HG03520 (cell line): ENCODE measurements around the gene DUSP22.
A peak's percentile ranks its signal among the peaks of the same experiment; 100 is the strongest.
"Not testable (repeated sequence)": the region's sequence is repeated elsewhere in the genome, so short reads cannot be mapped to it uniquely, and the experiment has no call there.

ENCODE experiments used
- ATAC-seq: cut with Tn5 transposase; IDR thresholded peaks from one replicate; pipeline ENCODE4 v1.9.1; 2021; ENCODE audit warnings: mild to moderate bottlenecking, moderate library complexity; ENCODE audit not compliant: unreplicated experiment

Gene DUSP22

DNA sequence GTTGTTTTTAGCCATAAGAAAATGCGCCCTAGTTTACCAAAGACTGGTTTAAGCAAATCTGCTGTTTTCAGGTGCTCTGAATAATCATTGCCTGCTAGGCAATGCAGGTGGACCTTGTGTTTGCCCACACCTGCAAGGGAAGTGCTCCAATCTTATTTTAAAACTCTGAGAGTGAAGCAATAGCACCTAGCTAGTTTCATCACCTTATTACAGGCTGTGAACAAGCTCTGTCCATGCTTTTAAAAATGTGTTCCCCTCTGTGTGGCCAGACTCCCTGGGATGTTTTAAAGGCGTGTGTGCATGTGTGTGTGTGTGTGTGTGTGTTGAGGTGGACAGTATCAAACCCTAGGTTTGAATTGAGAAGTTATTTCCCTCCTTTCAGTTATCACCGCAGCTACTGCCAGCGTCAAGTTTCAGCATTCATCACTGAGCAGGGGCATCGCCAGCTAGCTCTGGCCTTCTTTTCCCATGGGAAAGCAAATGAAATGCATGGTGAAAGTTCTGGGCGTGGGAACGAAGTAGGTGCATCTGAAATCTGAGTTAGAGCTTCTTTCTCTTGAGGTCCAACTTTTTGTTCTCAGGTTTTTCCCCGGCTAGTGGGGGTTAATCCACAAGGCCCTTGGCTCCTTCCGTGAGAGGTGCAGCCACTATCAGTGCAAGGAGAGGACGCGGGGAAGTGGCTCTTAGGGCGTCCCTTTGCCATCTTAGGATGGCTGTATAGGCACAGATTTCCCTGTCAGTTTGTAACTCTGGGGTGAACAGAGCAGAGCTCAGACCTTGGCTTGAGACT is 30.8 kb downstream of the DUSP22 start:
- ATAC-seq = no peak

DNA sequence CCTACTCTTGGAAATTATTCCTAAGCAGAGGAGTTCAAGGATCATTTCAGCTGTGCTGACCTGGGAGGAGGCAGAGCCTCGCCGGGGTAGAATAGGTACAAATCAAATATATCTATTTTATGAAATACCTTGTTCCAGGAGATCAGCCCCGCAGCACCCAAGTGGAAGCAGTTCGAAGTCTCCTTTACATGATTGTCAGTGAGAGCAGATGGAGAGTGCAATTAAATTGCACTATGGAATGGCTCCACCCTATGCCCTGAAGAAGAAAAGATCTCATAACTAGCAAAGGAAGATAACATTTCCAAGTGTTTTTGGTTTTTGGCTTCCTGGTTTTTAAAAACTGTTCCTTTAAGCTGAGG is 31.4 kb downstream of the DUSP22 start:
- no peak for ATAC-seq

DNA sequence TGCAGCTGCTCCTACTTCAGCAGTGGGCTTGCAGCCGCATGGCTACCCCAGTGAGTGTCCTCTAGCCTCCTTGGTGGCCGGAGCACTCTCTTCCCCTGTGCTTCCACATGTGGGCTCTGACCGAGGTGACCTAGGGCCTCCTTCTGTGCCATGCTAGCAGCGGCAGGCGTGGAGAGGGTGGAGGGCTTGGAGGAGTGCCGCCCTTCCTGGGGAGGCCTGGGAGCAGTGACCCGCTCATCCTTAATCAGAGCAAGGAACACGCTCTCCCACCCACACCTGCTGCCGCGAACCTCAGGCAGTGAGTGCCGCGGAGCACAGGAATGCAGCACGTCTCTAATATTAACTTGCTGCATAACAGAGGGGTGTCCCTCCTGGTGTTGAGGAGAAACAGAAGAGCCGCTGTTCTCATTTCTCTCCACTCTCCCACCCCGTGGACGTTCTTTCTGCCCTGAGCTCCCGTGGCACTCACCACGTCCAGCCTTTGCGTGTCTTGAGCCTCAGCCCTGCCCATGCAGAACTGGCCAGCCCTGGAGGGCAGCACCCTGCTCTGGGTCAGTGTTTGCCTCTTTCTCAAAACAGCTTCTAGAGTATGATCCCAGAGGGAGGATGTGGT is 31.9 kb downstream of the DUSP22 start:
- ATAC-seq = no peak

DNA sequence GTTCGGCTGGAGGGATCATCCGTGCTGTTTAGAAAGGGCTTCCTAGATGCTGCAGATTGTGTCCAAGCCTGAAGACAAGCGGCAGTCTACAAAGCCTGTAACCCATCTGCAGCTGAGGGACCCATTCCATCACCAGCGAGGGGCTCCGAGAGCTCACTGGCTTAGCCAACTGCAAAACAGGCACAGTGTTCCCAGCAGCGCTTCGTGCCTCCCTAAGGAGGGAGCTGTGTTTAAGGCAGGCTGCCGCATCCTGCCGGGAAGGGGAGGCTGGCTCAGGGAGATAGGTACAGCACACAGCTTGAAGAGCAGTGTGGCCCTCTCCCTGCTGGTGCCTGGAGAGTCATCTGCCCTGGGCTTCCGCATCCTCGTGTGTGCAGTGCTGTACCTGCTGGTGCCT is 32.4 kb downstream of the DUSP22 start:
- ATAC-seq = no peak

DNA sequence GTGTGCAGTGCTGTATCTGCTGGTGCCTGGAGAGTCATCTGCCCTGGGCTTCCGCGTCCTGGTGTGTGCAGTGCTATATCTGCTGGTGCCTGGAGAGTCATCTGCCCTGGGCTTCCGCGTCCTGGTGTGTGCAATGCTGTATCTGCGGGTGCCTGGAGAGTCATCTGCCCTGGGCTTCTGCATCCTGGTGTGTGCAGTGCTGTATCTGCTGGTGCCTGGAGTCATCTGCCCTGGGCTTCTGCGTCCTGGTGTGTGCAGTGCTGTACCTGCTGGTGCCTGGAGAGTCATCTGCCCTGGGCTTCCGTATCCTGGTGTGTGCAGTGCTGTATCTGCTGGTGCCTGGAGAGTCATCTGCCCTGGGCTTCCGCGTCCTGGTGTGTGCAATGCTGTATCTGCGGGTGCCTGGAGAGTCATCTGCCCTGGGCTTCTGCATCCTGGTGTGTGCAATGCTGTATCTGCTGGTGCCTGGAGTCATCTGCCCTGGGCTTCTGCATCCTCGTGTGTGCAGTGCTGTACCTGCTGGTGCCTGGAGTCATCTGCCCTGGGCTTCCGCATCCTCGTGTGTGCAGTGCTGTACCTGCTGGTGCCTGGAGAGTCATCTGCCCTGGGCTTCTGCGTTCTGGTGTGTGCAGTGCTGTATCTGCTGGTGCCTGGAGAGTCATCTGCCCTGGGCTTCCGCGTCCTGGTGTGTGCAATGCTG is 33.0 kb downstream of the DUSP22 start:
- not testable (repeated sequence) for ATAC-seq

DNA sequence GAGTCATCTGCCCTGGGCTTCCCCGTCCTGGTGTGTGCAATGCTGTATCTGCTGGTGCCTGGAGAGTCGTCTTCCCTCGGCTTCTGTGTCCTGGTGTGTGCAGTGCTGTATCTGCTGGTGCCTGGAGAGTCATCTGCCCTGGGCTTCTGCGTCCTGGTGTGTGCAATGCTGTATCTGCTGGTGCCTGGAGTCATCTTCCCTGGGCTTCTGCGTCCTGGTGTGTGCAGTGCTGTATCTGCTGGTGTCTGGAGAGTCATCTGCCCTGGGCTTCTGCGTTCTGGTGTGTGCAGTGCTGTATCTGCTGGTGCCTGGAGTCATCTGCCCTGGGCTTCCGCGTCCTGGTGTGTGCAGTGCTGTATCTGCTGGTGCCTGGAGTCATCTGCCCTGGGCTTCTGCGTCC is 33.8 kb downstream of the DUSP22 start:
- ATAC-seq = not testable (repeated sequence)

DNA sequence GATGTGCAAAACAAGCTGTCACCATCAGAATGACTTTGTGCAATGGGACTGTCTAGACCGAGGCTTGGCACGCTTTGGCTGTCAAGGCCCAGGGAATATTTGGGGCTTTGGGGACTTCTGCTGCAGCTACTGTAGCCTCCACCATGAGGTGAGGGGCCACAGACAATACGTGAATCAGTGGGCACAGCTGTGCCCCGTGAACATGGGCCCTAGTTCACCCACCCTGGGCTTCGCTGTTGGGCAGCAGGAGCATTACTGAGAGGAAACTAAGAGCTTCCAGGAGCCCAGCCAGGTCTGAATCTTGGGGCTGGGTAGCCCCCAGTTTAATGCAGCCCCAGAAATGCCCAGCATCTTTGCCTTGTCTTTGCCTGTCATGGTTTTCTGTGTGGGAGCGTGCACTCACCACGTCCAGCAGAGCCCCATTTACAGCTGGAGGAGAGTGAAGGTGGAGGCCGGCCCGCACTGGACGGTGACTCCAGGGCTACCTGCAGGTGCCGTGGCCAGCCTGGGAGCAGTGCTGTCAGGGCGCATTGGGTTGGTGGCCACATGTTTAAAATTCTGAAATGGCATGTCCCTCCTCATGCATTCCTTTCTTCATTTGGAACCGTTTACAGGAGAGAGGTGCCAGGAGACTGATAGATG is 34.7 kb downstream of the DUSP22 start:
- no peak for ATAC-seq

DNA sequence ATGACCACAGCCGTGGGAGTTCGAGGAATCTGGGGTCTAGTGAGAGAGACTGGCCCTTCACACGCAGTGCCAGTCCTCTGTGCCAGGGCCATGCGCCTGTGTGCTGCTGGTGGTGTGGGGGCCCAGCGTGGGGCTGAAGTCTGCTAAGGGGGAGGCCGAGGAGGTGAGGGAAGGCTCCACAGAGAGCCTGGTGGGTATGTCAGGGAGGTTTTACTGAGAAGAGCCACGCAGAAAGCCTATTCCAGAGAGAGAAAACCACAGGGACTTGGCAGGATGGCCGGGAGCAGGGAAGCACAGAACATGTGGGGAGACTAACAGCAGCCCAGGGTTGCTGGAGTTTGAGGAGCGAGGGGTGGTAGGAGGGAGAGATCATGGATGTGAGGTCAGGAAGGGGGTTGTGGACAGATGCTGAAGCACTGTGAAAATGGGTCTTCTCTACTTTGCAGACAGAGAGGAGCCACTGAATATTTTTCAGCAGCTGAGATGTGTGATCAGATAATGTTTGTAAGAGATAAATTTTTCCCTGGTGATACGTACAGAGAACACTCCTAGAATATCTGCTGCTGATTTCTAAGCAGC is 35.3 kb downstream of the DUSP22 start:
- ATAC-seq = no peak

DNA sequence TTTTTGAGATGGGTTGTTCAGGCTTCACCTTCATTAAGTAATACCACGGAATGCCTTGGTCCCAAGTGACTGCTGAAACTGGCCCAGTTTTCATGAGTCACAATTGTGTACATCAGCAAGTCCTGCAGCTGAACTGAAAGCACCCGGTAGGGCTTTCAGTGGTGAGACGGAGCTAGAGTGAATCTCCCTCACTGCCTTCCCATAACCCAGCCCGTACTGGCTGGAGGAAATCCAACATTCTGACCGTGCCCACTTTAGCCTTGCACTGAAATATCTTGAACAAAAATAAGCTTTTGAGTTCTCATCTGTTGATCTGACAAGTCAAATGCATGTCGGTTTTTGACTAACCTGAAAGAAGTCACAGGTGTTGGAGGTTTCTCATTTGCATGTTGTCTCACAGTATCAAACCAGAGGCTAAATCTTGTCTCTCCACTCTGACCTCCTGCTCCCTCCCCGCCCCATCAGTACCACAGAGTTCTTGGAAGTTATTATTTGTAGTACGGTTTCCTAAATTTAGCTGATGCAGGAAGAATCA is 35.9 kb downstream of the DUSP22 start:
- peak; percentile 69 for ATAC-seq

DNA sequence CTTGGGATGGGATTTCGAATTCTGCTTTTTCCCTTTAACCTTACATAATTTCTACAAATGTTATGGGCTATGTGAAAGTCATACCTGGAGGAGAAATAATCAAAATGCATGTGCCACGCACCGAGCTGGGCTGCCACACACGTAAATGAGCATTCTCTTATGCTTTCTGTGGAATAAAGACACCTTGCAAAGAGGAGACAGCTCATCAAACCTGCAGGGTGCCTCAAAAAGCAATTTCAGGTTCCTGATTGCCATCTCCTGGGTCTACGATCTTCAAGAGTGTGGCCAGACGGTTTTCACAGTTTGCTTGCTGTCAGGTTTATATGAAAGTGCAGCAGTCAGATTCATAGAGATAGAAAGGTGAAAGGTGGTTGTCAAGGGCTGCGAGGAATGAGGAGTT is 36.6 kb downstream of the DUSP22 start:
- no peak for ATAC-seq

DNA sequence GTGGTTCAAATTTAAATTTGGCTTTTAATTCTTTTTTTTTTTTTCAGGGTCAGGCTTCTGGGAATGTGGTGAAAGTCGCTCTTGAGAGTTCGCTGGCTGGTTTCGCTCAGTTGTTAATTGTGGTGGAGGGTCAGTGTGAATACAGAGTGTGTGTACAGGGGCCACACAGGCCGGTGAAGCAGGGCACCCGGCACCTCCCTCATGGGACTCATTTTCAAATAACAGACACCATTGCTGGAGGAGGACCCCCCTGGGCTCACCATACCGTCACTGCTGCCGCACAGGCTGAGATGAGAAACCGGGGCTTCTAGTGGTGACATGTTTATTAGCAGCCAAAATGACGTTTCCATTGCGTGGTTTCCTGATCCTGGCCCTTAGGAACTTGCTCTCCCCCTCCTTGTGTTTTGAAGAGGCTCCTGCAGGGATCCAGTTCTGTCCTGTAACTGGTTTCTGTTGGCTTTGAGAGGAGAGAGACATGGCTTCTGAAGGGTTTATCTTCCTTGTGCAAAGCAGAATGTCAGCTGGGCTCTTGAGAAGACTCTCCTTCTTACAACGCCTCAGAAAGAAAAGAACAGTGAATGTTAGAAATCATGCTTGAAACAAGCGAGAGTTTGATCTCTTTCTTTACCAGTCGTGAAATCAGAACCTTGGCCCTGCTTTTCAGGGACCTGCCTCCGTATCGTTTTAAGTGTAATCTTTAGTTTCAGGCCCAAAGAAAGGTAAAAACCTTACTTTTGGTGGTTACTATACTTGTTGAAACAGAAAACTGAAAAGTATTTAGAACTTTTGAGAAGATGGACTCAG is 37.8 kb downstream of the DUSP22 start:
- ATAC-seq = no peak

DNA sequence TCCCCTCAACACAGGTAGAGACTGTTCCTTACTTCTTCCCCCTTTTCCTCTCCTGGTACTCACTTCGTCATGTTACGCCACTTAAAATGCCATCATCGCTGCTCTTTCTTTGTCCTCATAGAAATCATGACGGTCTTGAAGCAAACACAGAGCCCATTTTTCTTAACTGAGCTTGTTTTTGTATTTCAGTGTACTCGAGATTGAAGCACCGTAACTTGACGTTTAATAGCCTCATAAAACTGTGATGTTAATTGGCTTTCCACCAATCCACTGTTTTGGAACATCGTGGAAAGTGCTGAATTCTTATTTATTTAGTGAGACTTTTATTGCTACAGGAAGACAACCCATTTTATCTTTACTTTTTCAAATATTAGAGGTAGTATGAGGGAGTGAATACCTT is 38.7 kb downstream of the DUSP22 start:
- no peak for ATAC-seq

DNA sequence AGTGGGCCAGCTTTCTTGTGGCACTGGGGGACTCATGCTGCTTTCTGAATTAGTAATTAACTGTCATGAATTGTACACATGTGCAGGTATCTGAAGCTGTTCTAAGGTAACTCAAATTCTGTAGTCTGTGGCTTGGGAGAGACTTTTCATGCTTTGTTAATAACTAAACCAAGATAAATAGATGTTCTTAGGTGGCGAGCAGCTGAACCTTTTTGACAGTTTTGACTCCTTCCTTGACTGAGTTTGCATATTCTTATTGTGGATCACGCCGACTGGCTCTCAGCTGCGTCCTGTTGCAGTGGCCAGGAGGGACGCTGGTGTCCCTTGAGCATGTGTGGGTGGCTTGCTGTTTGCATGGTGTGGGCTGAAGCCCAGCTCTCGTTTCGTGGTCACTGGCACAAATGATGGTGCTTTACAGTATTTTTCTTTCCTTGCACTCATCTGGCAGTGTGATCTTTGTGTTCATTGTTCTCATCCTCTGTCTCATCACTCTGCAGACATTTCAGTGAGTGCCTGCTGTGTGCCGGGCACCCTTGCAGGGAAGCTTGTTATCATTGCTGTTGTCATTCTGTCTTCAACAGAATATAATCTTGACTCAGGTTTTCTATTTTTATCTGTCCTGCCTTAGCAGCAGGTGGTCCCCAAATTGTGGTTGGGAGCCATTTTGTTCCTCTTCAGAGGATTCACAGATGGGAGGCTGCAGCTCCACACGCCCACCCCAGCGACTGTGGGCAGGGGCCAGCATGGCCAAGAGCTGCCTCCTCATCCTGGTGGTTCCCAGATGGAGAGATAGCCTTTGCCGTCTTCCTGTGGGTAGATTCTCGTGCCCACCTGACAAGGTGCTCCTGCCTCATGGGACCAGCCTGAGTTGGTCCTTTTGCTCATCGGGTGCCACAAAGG is 39.6 kb downstream of the DUSP22 start:
- peak; percentile 34 for ATAC-seq

DNA sequence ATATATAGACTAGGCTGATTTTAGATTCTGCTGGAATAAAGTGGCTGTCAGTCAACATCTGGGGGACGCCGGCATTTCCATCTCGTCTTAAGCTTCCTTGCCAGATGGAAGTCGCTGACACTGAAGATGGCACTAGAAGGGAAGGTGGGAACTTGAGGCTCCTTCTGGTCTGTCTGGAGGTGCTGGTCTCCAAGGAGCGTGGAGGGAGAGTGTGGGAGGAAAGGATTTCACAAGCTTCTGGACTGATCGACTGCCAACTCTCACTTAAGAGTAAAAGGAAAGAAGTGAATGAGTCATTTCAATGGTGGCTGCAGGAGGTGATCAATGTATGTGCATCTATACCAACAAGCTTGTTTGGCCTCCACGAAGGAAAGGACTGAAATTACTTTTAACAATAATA is 40.4 kb downstream of the DUSP22 start:
- ATAC-seq = no peak

DNA sequence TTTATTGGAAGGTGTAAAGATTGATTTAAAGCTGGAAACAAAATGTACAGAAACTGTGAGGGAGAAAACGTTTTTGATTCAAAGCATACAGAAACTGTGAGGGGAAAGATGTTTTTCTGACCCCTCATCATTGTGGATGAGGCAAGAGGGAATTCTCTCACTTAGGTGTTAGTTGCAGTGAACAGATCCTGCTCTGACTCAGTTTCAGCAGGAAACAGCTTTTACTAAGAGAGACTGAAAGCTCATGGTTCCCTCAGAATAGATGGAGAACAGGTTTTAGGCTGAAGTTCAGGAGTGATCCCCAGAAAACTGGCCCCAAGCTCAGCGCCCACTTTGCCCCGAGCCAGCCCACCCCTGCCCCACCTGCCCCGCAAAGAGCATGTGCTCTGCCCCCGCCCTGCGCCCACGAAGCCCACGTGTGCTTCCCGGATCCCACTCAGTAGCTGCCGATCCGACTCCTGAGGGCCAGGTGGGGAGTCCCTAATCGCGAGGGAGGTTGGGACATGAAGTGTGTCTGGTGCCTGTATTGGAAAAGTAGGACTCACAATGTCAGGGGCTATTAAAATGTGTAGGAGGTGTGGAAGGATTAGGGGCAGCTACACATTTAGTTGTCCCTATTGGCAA is 41.2 kb downstream of the DUSP22 start:
- no peak for ATAC-seq

DNA sequence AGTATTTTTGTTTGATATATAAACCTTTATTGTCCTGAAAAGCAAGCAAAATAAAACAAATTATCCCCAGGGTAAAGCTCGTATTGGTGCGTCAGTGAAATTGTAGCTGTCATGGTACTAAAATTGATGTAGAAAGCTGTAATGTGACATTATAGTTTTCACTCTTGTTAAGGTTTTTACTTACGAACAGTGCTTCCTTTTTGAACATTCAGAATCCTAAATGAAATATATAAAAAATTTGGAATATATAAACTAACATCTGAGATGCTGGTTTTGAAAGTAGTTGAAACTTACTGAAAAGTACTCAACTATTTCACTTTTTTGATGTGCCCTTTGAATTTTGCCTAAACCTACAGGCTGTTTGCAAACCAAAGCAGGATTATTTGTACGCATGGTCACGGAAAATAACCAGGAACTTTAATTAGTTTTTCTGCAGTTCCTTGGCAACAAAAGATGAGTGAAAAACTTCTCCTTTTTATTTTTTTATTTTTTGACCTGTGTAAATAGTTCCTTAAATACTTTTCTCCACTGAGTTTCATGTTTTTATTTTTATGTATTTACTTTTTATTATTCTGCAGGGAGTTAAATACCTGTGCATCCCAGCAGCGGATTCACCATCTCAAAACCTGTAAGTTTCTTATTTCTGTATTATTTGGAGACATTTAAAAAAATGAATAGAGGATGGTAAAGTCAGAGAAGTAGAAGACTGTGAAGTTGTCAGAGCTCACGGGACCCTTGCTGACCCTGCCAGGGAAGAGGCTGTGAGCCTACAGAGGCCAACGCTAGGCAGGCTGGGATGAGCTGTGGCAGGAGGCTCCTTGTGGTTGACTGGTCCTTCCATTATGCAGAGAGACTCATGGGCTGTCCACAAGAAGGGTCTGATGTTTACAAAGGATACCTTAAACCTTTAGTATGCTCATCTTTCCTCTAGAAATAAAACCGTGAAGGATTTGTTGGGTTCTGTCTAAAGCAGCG is 42.5 kb downstream of the DUSP22 start:
- ATAC-seq = no peak

DNA sequence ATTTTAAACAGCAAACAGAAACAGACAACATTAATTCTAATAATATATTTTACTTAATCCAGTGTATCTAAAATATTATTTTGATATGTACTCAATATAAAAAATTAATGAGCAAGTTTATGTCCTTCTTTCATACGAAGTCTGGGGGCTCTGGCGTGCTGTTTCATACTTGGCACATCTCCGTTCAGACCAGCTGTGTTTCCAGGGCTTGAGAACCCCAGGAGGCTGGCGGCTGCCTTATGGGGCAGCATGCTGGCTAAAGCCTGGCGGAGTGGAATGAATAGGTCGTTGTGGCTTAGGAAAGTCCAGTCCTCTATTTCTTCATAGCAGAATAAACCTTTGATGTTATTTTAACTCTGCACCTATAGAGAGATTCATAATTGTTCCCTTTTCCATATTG is 43.3 kb downstream of the DUSP22 start:
- no peak for ATAC-seq
